Calu3 (cell line): ENCODE measurements around the gene IQSEC3. TPM values are rescaled to one million over a fixed set of nuclear protein-coding genes. Genes with fewer than 3 reads are reported as not detected.

Experiments used
- BruUV-seq: library from RNA; stranded (reverse); fragments of 400-500 nt; replicated peaks from 2 replicates; lab custom pipeline; 2021; lab: Mats Ljungman, UMichigan
- CTCF ChIA-PET: fragments of 300-600 bp; sonication (Branson Sonifier 250); formaldehyde crosslinking; loops from one replicate; lab custom pipeline; 2022; ENCODE audit warnings: antibody characterized with exemption; lab: Charles Lee
- DNase-seq: peaks from one replicate; pipeline ENCODE4 v3.0.0; 2022
- H3K27ac Mint-ChIP-seq: one replicate; pipeline ENCODE4 v1.8.0; 2022; ENCODE audit warnings: mixed read lengths; ENCODE audit not compliant: unreplicated experiment
- H3K27me3 Mint-ChIP-seq: one replicate; pipeline ENCODE4 v1.8.0; 2022; ENCODE audit warnings: mixed read lengths; ENCODE audit not compliant: unreplicated experiment
- H3K36me3 Mint-ChIP-seq: one replicate; pipeline ENCODE4 v1.8.0; 2022; ENCODE audit warnings: mild to moderate bottlenecking, moderate library complexity, mixed read lengths; ENCODE audit not compliant: insufficient read depth, unreplicated experiment
- H3K4me1 Mint-ChIP-seq: one replicate; pipeline ENCODE4 v1.8.0; 2022; ENCODE audit warnings: mild to moderate bottlenecking, low read depth, mixed read lengths; ENCODE audit not compliant: unreplicated experiment
- H3K4me3 Mint-ChIP-seq: one replicate; pipeline ENCODE4 v1.8.0; 2022; ENCODE audit warnings: mild to moderate bottlenecking, low read depth, moderate library complexity, mixed read lengths; ENCODE audit not compliant: unreplicated experiment
- H3K9me3 Mint-ChIP-seq: one replicate; pipeline ENCODE4 v1.8.0; 2022; ENCODE audit warnings: low read depth, mixed read lengths; ENCODE audit not compliant: unreplicated experiment
- intact Hi-C: fragments of 100-400 bp; cut with micrococcal nuclease; formaldehyde crosslinking; loops from one replicate; pipeline ENCODE4 v1.10.0; 2022; ENCODE audit not compliant: unreplicated experiment
- total RNA-seq: library from RNA; stranded (reverse); gene quantifications from 2 replicates; pipeline ENCODE4 v1.2.3, GENCODE V29; 2022
- TF ChIP-seq, protein P1 (sequence below): fragments of 200-600 bp; IDR thresholded peaks from one replicate; pipeline ENCODE4 v1.8.0; 2022; ENCODE audit warnings: antibody characterized with exemption; ENCODE audit not compliant: unreplicated experiment

The IQSEC3 gene
- total RNA-seq, 1 experiment from 2014 or later: not detected

DNA sequence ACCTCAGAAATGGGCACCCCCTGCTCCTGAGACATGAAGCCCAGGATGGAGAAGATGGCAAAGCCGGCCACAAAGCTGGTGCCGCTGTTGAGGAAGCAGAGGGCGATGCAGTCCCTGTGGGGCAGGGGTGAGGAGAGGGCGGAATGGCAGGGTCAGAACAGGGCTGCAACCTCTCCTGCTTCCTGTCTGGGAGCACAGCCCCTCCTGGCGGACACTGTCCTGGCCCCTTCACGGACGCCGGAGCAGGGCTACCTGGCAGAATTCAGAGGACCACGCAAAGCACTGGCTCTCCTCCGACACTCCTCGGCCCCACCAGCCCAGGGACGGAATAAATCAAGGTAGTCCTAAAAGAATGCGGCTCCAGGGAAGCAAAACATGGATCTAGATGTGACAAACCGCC, 159.8 kb downstream of the IQSEC3 start:
- H3K36me3 Mint-ChIP-seq: no peaks in the 10 kb centered on the region
- TF ChIP-seq, protein P1, sequence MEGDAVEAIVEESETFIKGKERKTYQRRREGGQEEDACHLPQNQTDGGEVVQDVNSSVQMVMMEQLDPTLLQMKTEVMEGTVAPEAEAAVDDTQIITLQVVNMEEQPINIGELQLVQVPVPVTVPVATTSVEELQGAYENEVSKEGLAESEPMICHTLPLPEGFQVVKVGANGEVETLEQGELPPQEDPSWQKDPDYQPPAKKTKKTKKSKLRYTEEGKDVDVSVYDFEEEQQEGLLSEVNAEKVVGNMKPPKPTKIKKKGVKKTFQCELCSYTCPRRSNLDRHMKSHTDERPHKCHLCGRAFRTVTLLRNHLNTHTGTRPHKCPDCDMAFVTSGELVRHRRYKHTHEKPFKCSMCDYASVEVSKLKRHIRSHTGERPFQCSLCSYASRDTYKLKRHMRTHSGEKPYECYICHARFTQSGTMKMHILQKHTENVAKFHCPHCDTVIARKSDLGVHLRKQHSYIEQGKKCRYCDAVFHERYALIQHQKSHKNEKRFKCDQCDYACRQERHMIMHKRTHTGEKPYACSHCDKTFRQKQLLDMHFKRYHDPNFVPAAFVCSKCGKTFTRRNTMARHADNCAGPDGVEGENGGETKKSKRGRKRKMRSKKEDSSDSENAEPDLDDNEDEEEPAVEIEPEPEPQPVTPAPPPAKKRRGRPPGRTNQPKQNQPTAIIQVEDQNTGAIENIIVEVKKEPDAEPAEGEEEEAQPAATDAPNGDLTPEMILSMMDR: no peak
- peaks cover 69% of the 10 kb centered on the region for H3K27me3 Mint-ChIP-seq
- H3K9me3 Mint-ChIP-seq: no peaks in the 10 kb centered on the region
- H3K4me1 Mint-ChIP-seq: no peaks in the 10 kb centered on the region
- intact Hi-C loops: no loop called here
- no peak overlapping the region for H3K27ac Mint-ChIP-seq
- no TSS peak for BruUV-seq
- H3K4me3 Mint-ChIP-seq: no peak overlapping the region
- CTCF ChIA-PET: no interaction called here
- no peak for DNase-seq

DNA sequence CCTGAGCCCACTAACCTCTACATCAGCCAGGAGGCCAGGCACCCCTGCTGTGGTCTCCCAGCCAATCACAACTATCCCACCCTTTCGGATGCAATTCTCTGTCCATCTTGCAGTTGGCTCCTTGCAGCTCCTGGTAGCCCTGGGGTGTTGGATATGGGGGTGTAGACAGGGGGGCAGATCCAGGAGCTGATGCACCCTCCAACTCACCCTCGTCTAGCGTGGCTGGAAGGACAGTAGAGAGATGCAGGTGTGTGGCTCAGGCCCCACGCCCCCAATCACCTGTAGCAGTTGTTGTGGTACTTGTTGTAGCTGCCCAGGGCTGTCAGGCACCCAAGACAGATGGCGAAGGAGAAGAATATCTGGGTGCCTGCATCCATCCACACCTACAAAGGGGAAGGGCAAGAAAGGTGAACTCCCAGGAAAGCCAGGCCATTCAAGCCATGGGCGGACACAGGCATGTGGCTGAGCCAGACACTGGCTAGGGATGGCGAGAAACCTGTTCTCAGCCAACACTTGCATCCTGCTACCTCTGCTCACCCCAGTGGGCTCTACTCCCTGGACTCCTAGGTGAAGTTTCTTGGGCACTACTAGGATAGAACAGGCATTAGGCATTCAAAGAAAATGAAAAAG, 160.8 kb downstream of the IQSEC3 start:
- TF ChIP-seq, protein P1: no peak
- Mint-ChIP-seq H3K27me3 (peaks cover 59% of the 10 kb centered on the region), H3K4me1 (no peaks in the 10 kb centered on the region), H3K9me3 (no peaks in the 10 kb centered on the region), H3K4me3 (no peak overlapping the region), H3K27ac (no peak overlapping the region), H3K36me3 (no peaks in the 10 kb centered on the region)
- BruUV-seq: no TSS peak
- intact Hi-C loops: no loop called here
- CTCF ChIA-PET: no interaction called here
- no peak for DNase-seq

Other genes with a start within 250 kb of the IQSEC3 start
- gene SLC6A12, start 147.4 kb downstream of the IQSEC3 start, total RNA-seq: 0.90 and 1.8 TPM in 2 replicates
- gene SLC6A13, start 196.1 kb downstream of the IQSEC3 start, total RNA-seq: 3.5 and 4.8 TPM in 2 replicates